A549 (cell line): ENCODE measurements around the gene DHX29. TPM values are rescaled to one million over a fixed set of nuclear protein-coding genes. Genes with fewer than 3 reads are reported as not detected.

Experiments
- ATAC-seq, 2 experiments: fragments of 200-7000 bp in 1 of 2; fragments of >200 bp in 1 of 2; cut with Nextera tagmentation in 1 of 2; cut with Tn5 transposase in 1 of 2; 3 replicates each; pipeline versions ENCODE4 v1.8.0 to v1.9.1; 2018 to 2020; ENCODE audit warnings: mild to moderate bottlenecking in 1 of 2, moderate library complexity in 1 of 2
- CTCF ChIA-PET: fragments of 300-600 bp; sonication (Branson Sonifier 250); formaldehyde crosslinking; extraction: SDS; loops from one replicate; lab custom pipeline; 2021; ENCODE audit warnings: antibody characterized with exemption, inconsistent platforms; lab: Yijun Ruan, JAX
- POLR2A ChIA-PET: fragments of 350-600 bp; formaldehyde crosslinking; extraction: SDS; loops from one replicate; lab custom pipeline; 2021; ENCODE audit warnings: antibody characterized with exemption, inconsistent platforms; lab: Yijun Ruan, JAX
- DNase-seq, 2 experiments: peaks; one replicate each; pipeline versions ENCODE4 v3.0.0 to v3.0.0-alpha.2; 2011 to 2016; ENCODE audit warnings: low read depth in 1 of 2, low spot score in 1 of 2
- FAIRE-seq: peaks from 2 replicates; lab custom pipeline; 2011; peaks lifted over from hg19 to GRCh38; lab: Jason Lieb, UNC
- H3K27ac ChIP-seq, 2 experiments: fragments of >200 bp; sonication (Bioruptor Twin); formaldehyde crosslinking; 3 replicates each; pipeline ENCODE4 v1.5.1; 2016 to 2017
- H3K4me1 ChIP-seq: fragments of >200 bp; sonication (Bioruptor Twin); formaldehyde crosslinking; 3 replicates; pipeline ENCODE4 v1.6.1; 2016
- H3K4me2 ChIP-seq: fragments of >200 bp; sonication (Bioruptor Twin); formaldehyde crosslinking; 3 replicates; pipeline ENCODE4 v1.6.1; 2016
- H3K4me3 ChIP-seq: fragments of >200 bp; sonication (Bioruptor Twin); formaldehyde crosslinking; 3 replicates; pipeline ENCODE4 v1.5.1; 2016
- H3K9me3 ChIP-seq: fragments of >200 bp; sonication (Bioruptor Twin); formaldehyde crosslinking; 3 replicates; pipeline ENCODE4 v1.6.1; 2016
- CBX8 ChIP-seq: fragments of 200-600 bp; sonication (generic); IDR thresholded peaks from 2 replicates; pipeline ENCODE4 v1.6.1; 2016
- CEBPB ChIP-seq, 2 experiments: fragments of >200 bp in 1 of 2; sonication (Bioruptor Twin) in 1 of 2; formaldehyde crosslinking in 1 of 2; IDR thresholded peaks; 2 replicates each; pipeline ENCODE4 v1.6.1; 2012 to 2016
- EHF ChIP-seq: fragments of 250-450 bp; sonication (Bioruptor Pico); IDR thresholded peaks from 2 replicates; pipeline ENCODE4 v1.5.0; 2020; ENCODE audit warnings: mild to moderate bottlenecking
- EP300 ChIP-seq, 2 experiments: fragments of >200 bp; sonication (Bioruptor Twin); formaldehyde crosslinking; IDR thresholded peaks; 2 replicates in 1 of 2; 3 replicates in 1 of 2; pipeline ENCODE4 v1.6.1; 2016 to 2017
- FOXS1 ChIP-seq: fragments of 250-450 bp; sonication (Bioruptor Pico); IDR thresholded peaks from 2 replicates; pipeline ENCODE4 v1.5.0; 2020; ENCODE audit warnings: mild to moderate bottlenecking, moderate library complexity
- GATA3 ChIP-seq: IDR thresholded peaks from 2 replicates; pipeline ENCODE4 v1.6.1; 2012; ENCODE audit warnings: borderline replicate concordance
- HEYL ChIP-seq: fragments of 250-450 bp; sonication (Bioruptor Pico); IDR thresholded peaks from 2 replicates; pipeline ENCODE4 v1.8.0; 2021; ENCODE audit warnings: mild to moderate bottlenecking, moderate library complexity
- HMGXB4 ChIP-seq: fragments of 250-450 bp; sonication (Bioruptor Pico); IDR thresholded peaks from 2 replicates; pipeline ENCODE4 v1.5.0; 2021; ENCODE audit warnings: mild to moderate bottlenecking, moderate library complexity, borderline replicate concordance
- KDM1A ChIP-seq: fragments of 200-600 bp; sonication (generic); IDR thresholded peaks from 2 replicates; pipeline ENCODE4 v1.6.1; 2016; ENCODE audit warnings: low read depth, mild to moderate bottlenecking
- MYC ChIP-seq: IDR thresholded peaks from 2 replicates; pipeline ENCODE4 v1.6.1; 2012; ENCODE audit warnings: mild to moderate bottlenecking, inconsistent platforms, low read length, improper control_type of control experiment, borderline replicate concordance
- NFE2L2 ChIP-seq: fragments of 150-350 bp; conservative IDR thresholded peaks from 2 replicates; pipeline ENCODE4 v1.6.1; 2014; ENCODE audit warnings: low read length
- PHF8 ChIP-seq: fragments of 200-600 bp; sonication (generic); IDR thresholded peaks from 2 replicates; pipeline ENCODE4 v1.6.1; 2016; ENCODE audit warnings: low read depth, mild to moderate bottlenecking, antibody characterized with exemption, moderate library complexity, borderline replicate concordance
- POLR2A ChIP-seq: IDR thresholded peaks from 2 replicates; pipeline ENCODE4 v1.6.1; 2012; ENCODE audit warnings: mild to moderate bottlenecking, low read length
- POLR2AphosphoS2 ChIP-seq: conservative IDR thresholded peaks from 2 replicates; pipeline ENCODE4 v1.6.1; 2012; ENCODE audit warnings: low read length, improper control_type of control experiment, inconsistent platforms
- RAD21 ChIP-seq, 2 experiments: fragments of >200 bp in 1 of 2; sonication (Bioruptor Twin) in 1 of 2; formaldehyde crosslinking in 1 of 2; IDR thresholded peaks in 1 of 2; conservative IDR thresholded peaks in 1 of 2; 2 replicates in 1 of 2; 3 replicates in 1 of 2; pipeline ENCODE4 v1.6.1; 2012 to 2018; ENCODE audit warnings: inconsistent platforms in 1 of 2
- RCOR1 ChIP-seq: fragments of 150-350 bp; IDR thresholded peaks from 2 replicates; pipeline ENCODE4 v1.6.1; 2014; ENCODE audit warnings: antibody characterized with exemption, low read length, low read depth
- RNF2 ChIP-seq: fragments of 200-600 bp; sonication (generic); IDR thresholded peaks from 2 replicates; pipeline ENCODE4 v1.6.1; 2016; ENCODE audit warnings: low read depth, mild to moderate bottlenecking, antibody characterized with exemption, moderate library complexity, borderline replicate concordance
- SMC3 ChIP-seq: fragments of >200 bp; sonication (Bioruptor Twin); formaldehyde crosslinking; IDR thresholded peaks from 3 replicates; pipeline ENCODE4 v1.6.1; 2018; ENCODE audit warnings: inconsistent platforms
- SREBF2 ChIP-seq: fragments of 450-650 bp; IDR thresholded peaks from 2 replicates; pipeline ENCODE4 v1.6.1; 2014; ENCODE audit warnings: mild to moderate bottlenecking, moderate library complexity
- TP53 ChIP-seq: fragments of 250-450 bp; sonication (Bioruptor Pico); IDR thresholded peaks from 2 replicates; pipeline ENCODE4 v1.5.0; 2021; ENCODE audit warnings: mild to moderate bottlenecking, moderate library complexity
- ZFP36 ChIP-seq: fragments of 450-650 bp; IDR thresholded peaks from 2 replicates; pipeline ENCODE4 v1.6.1; 2014; ENCODE audit warnings: borderline replicate concordance; ENCODE audit not compliant: partially characterized antibody
- WGBS: methylation state at CpG from one replicate; pipeline ENCODE4 v1.1.6; 2017; ENCODE audit errors: missing lambda C conversion rate; 5-methylcytosine and 5-hydroxymethylcytosine counted together
- polyA plus RNA-seq, 4 experiments: library from polyadenylated mRNA; depleted of rRNA in 3 of 4; stranded (reverse); fragments of >200 nt; fragmentation: RNase III in 1 of 4; extraction: RNeasy Plus Mini Kit Qiagen cat#74134 plus additional on column Dnase treatment in 1 of 4; gene quantifications; 2 replicates in 3 of 4; 3 replicates in 1 of 4; pipeline ENCODE4 v1.2.3, GENCODE V29; 2011 to 2017
- TF ChIP-seq, protein P1 (sequence below): fragments of 450-650 bp; IDR thresholded peaks from 2 replicates; pipeline ENCODE4 v1.6.1; 2014; ENCODE audit warnings: antibody characterized with exemption
- TF ChIP-seq, protein P2 (sequence below): fragments of >200 bp; sonication (Bioruptor Twin); formaldehyde crosslinking; IDR thresholded peaks from 2 replicates; pipeline ENCODE4 v1.6.1; 2016
- TF ChIP-seq, protein P3 (sequence below): fragments of 200-600 bp; sonication (generic); IDR thresholded peaks from 2 replicates; pipeline ENCODE4 v1.6.1; 2016; ENCODE audit warnings: antibody characterized with exemption, mild to moderate bottlenecking, moderate library complexity

DHX29 gene
- polyA plus RNA-seq, 2 of the 4 experiments (the other 2 are of a cell fraction) = 12.3 to 25.4 TPM

DNA sequence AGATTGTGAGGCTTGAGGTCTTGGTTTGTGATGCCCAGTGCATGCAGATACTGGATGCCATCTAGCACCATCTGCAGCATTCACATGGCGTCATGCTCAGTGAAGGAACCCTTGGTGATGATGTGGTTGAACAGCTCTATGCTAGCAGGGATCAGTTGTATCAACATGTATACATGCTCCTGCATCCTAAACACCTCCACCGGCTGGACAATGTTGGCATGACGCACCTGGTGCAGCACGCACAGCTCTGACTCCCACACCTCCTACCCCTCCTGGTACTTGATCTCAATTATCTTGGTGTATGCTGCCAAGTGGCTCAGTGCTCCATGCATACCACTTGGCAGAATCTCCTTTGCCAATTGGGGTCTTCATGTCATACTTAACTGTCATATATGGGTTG lies 49.4 kb upstream of the DHX29 start:
- no peak for TF ChIP-seq MYC
- TF ChIP-seq, protein P1, sequence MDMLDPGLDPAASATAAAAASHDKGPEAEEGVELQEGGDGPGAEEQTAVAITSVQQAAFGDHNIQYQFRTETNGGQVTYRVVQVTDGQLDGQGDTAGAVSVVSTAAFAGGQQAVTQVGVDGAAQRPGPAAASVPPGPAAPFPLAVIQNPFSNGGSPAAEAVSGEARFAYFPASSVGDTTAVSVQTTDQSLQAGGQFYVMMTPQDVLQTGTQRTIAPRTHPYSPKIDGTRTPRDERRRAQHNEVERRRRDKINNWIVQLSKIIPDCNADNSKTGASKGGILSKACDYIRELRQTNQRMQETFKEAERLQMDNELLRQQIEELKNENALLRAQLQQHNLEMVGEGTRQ = no peak
- no peak for TF ChIP-seq EHF (CRISPR knock-in tag)
- no peak for TF ChIP-seq TP53
- TF ChIP-seq, protein P2, sequence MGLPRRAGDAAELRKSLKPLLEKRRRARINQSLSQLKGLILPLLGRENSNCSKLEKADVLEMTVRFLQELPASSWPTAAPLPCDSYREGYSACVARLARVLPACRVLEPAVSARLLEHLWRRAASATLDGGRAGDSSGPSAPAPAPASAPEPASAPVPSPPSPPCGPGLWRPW = no peak
- no peak for TF ChIP-seq POLR2A
- no peak for TF ChIP-seq RAD21 (conservative IDR thresholded peaks at IDR 0.05 in 1 of 2, IDR thresholded peaks at IDR 0.05 in 1 of 2)
- no peak for TF ChIP-seq EP300 (IDR thresholded peaks at IDR 0.05)
- no peak for TF ChIP-seq CEBPB (IDR thresholded peaks at IDR 0.05)
- no peak for TF ChIP-seq GATA3
- no peak for TF ChIP-seq NFE2L2
- no peak for TF ChIP-seq SMC3
- TF ChIP-seq POLR2AphosphoS2 = no peak
- TF ChIP-seq KDM1A = no peak
- TF ChIP-seq, protein P3, sequence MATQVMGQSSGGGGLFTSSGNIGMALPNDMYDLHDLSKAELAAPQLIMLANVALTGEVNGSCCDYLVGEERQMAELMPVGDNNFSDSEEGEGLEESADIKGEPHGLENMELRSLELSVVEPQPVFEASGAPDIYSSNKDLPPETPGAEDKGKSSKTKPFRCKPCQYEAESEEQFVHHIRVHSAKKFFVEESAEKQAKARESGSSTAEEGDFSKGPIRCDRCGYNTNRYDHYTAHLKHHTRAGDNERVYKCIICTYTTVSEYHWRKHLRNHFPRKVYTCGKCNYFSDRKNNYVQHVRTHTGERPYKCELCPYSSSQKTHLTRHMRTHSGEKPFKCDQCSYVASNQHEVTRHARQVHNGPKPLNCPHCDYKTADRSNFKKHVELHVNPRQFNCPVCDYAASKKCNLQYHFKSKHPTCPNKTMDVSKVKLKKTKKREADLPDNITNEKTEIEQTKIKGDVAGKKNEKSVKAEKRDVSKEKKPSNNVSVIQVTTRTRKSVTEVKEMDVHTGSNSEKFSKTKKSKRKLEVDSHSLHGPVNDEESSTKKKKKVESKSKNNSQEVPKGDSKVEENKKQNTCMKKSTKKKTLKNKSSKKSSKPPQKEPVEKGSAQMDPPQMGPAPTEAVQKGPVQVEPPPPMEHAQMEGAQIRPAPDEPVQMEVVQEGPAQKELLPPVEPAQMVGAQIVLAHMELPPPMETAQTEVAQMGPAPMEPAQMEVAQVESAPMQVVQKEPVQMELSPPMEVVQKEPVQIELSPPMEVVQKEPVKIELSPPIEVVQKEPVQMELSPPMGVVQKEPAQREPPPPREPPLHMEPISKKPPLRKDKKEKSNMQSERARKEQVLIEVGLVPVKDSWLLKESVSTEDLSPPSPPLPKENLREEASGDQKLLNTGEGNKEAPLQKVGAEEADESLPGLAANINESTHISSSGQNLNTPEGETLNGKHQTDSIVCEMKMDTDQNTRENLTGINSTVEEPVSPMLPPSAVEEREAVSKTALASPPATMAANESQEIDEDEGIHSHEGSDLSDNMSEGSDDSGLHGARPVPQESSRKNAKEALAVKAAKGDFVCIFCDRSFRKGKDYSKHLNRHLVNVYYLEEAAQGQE = no peak
- no peak for TF ChIP-seq FOXS1 (CRISPR knock-in tag)
- TF ChIP-seq ZFP36 = no peak
- no peak for TF ChIP-seq HEYL (CRISPR knock-in tag)
- ChIA-PET CTCF (interaction anchor here (1.2 kb wide), 1 partner anchor 15 kb away, joined by 3 read pairs; no protein-coding TSS in a partner anchor), POLR2A (no interaction called here)
- Histone ChIP-seq H3K4me1 (no peaks in the 10 kb centered on the region), H3K27ac (no peak overlapping the region), H3K9me3 (no peaks in the 10 kb centered on the region), H3K4me3 (no peak overlapping the region), H3K4me2 (no peak overlapping the region)
- DNase-seq = no peak
- WGBS = 94% methylated on average over 3 of the region's 4 CpGs
- no peak for FAIRE-seq
- peak; percentile 59 to 60; a peak in 5 of 6 replicates for ATAC-seq

DNA sequence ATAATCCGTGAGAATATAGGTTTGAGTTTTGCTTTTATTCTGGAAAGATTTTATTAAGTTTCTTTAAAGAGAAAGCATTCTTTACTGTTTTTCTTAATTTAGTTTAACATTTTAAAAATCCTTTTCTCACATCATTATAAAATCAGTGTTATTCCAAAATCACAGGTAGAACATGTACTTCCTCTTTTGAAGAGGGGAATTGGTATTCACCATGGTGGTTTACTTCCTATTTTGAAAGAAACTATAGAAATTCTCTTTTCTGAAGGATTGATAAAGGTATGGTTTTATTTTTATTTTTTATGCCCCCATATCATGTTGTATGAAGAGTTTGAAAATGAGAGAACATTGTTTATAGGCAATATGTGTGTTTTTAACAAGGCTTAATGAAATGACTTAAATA lies 43.3 kb upstream of the DHX29 start:
- ATAC-seq = no peak
- Histone ChIP-seq H3K4me1 (no peaks in the 10 kb centered on the region), H3K4me3 (no peak overlapping the region), H3K4me2 (no peak overlapping the region), H3K27ac (no peak overlapping the region), H3K9me3 (peaks cover 5% of the 10 kb centered on the region; the same call in 1 of the 3 replicates)
- POLR2A ChIA-PET = no interaction called here
- WGBS = 93% methylated on average over 1 of the region's 1 CpG
- no peak for DNase-seq
- no peak for FAIRE-seq
- CTCF ChIA-PET = no interaction called here
- TF ChIP-seq RNF2 (no peak), EHF (CRISPR knock-in tag) (no peak), RCOR1 (no peak)

- WGBS = 92% methylated on average over 3 of the region's 3 CpGs
- no peak for ATAC-seq
- H3K9me3 ChIP-seq = peaks cover 9% of the 10 kb centered on the region; the same call in 1 of the 3 replicates
- no peak for FAIRE-seq
- H3K4me1 ChIP-seq = no peaks in the 10 kb centered on the region
- ChIA-PET POLR2A (no interaction called here), CTCF (interaction anchor here (0.6 kb wide), 1 partner anchor 158 kb away, joined by 3 read pairs; no protein-coding TSS in a partner anchor)
- no peak overlapping the region for H3K4me3 ChIP-seq
- DNase-seq = peak in 1 of 2 experiments; percentile 3
- H3K27ac ChIP-seq = no peak overlapping the region
- H3K4me2 ChIP-seq = no peak overlapping the region
- TF ChIP-seq HMGXB4 (CRISPR knock-in tag) = no peak
- no peak for TF ChIP-seq TP53
- TF ChIP-seq, protein P3 = no peak
- TF ChIP-seq CBX8 = no peak
- TF ChIP-seq SREBF2 = no peak
- no peak for TF ChIP-seq PHF8
These were observed 40.3 kb upstream of the DHX29 start for GRCh38 chr5:55347786-55348185.
